ENCODE data around the gene RAMP3. TPM values are rescaled to one million over a fixed set of nuclear protein-coding genes. Genes with fewer than 3 reads are reported as not detected.

Gene RAMP3
- total and polyA plus RNA-seq, 9 of the 15 experiments (the other 6 are each of a cell fraction or from before 2014, with no cell fraction given): not detected

GRCh38 chr7:45111298-45112223 is 46.0 kb upstream of the RAMP3 start, which contains the start of gene TBRG4 (continued):
- TF ChIP-seq GTF3C2 (IDR thresholded peaks at IDR 0.05; ENCODE audit: borderline replicate concordance, extremely low read depth, insufficient read length): no peak
- no peak for TF ChIP-seq CLOCK (CRISPR knock-in tag; IDR thresholded peaks at IDR 0.05; ENCODE audit: borderline replicate concordance)
- TF ChIP-seq ARID4B (CRISPR knock-in tag; IDR thresholded peaks at IDR 0.05): peak; percentile 100
- peak; percentile 91 for TF ChIP-seq AFF4 (CRISPR knock-in tag; IDR thresholded peaks at IDR 0.05)
- TF ChIP-seq MYC (IDR thresholded peaks at IDR 0.05; ENCODE audit: low read depth, low read length): peak; percentile 100
- peak; percentile 100 for TF ChIP-seq MYC (CRISPR knock-in tag; IDR thresholded peaks at IDR 0.05; ENCODE audit: borderline replicate concordance, low read depth)
- TF ChIP-seq MTA1 (IDR thresholded peaks at IDR 0.05; ENCODE audit: borderline replicate concordance): peak; percentile 100
- TF ChIP-seq ELF2 (CRISPR knock-in tag; IDR thresholded peaks at IDR 0.05): peak; percentile 96
- no peak for TF ChIP-seq ZNF184 (CRISPR knock-in tag; IDR thresholded peaks at IDR 0.05)
- TF ChIP-seq MBD2 (IDR thresholded peaks at IDR 0.05; ENCODE audit: borderline replicate concordance, low read depth): peak; percentile 68
